Bronchial epithelial cell (primary cell): ENCODE results near the gene PLSCR1. TPM values are rescaled to one million over a fixed set of nuclear protein-coding genes. Genes with fewer than 3 reads are reported as not detected.
"Not testable (repeated sequence)": the region's sequence is repeated elsewhere in the genome, so short reads cannot be mapped to it uniquely, and the experiment has no call there.

Experiments used
- DNase-seq: peaks from one replicate; pipeline ENCODE4 v3.0.0-alpha.2; 2010; ENCODE audit warnings: low read depth
- FAIRE-seq: peaks from 2 replicates; lab custom pipeline; 2011; peaks lifted over from hg19 to GRCh38; lab: Jason Lieb, UNC
- H3K27me3 ChIP-seq: 2 replicates; pipeline ENCODE4 v1.5.1; 2011; ENCODE audit warnings: low read length; ENCODE audit not compliant: control insufficient read depth, insufficient read depth
- H3K36me3 ChIP-seq: 2 replicates; pipeline ENCODE4 v1.5.1; 2011; ENCODE audit warnings: low read length; ENCODE audit not compliant: control insufficient read depth, insufficient read depth
- H3K4me3 ChIP-seq: 2 replicates; pipeline ENCODE4 v1.5.1; 2011; ENCODE audit warnings: mild to moderate bottlenecking, low read depth, low read length, control low read depth
- CTCF ChIP-seq: IDR thresholded peaks from 2 replicates; pipeline ENCODE4 v1.5.1; 2011; ENCODE audit warnings: mild to moderate bottlenecking, moderate library complexity, low read length, control low read depth, inconsistent platforms; ENCODE audit not compliant: insufficient read depth, severe bottlenecking
- total RNA-seq: library from RNA; depleted of rRNA; stranded (reverse); fragments of >200 nt; gene quantifications from 2 replicates; pipeline ENCODE4 v1.2.1, GENCODE V29; 2014

The PLSCR1 gene
- total RNA-seq, 1 donor from 2014 or later = 32.1 TPM

- no peak for TF ChIP-seq CTCF
- Histone ChIP-seq H3K4me3 (no peak overlapping the region), H3K36me3 (no peaks in the 10 kb centered on the region), H3K27me3 (no peaks in the 10 kb centered on the region)
- DNase-seq = no peak
- no peak for FAIRE-seq
Observed at GRCh38 chr3:146493761-146494160, 50.6 kb downstream of the PLSCR1 start.

- FAIRE-seq = no peak
Observed at GRCh38 chr3:146493221-146493620, 51.2 kb downstream of the PLSCR1 start.

GRCh38 chr3:146491303-146491702 lies 53.1 kb downstream of the PLSCR1 start:
- no peak overlapping the region for H3K4me3 ChIP-seq
- DNase-seq (peak; percentile 59), FAIRE-seq (no peak)
- no peaks in the 10 kb centered on the region for H3K36me3 ChIP-seq
- no peaks in the 10 kb centered on the region for H3K27me3 ChIP-seq
- no peak for TF ChIP-seq CTCF

More at GRCh38 chr3:146493221-146493620, 51.2 kb downstream of the PLSCR1 start:
- Histone ChIP-seq H3K36me3 (no peaks in the 10 kb centered on the region), H3K4me3 (no peak overlapping the region), H3K27me3 (no peaks in the 10 kb centered on the region)
- peak; percentile 37 for DNase-seq
- TF ChIP-seq CTCF = no peak

- no peak for DNase-seq
- Histone ChIP-seq H3K27me3 (no peaks in the 10 kb centered on the region), H3K4me3 (no peak overlapping the region), H3K36me3 (no peaks in the 10 kb centered on the region)
- FAIRE-seq = no peak
- TF ChIP-seq CTCF = no peak
Observed at GRCh38 chr3:146485297-146485696, 59.1 kb downstream of the PLSCR1 start.

- FAIRE-seq (no peak), DNase-seq (no peak)
- H3K36me3 ChIP-seq = no peaks in the 10 kb centered on the region
- no peak for TF ChIP-seq CTCF
- no peaks in the 10 kb centered on the region for H3K27me3 ChIP-seq
- H3K4me3 ChIP-seq = no peak overlapping the region
Observed at GRCh38 chr3:146476094-146476740, 68.2 kb downstream of the PLSCR1 start.

GRCh38 chr3:146474976-146475375 lies 69.4 kb downstream of the PLSCR1 start:
- not testable (repeated sequence) for H3K27me3 ChIP-seq, H3K36me3 ChIP-seq, H3K4me3 ChIP-seq, FAIRE-seq, DNase-seq
